Body of pancreas (tissue), 4 donors: ENCODE measurements around the gene LRCH4.

Experiments
- POLR2A ChIP-seq, 3 donors: fragments of 450-650 bp; IDR thresholded peaks; one replicate each; pipeline ENCODE4 v1.6.1; 2016; ENCODE audit warnings: antibody characterized with exemption in 3 of 3, mild to moderate bottlenecking in 2 of 3
- TF ChIP-seq, protein P1 (sequence below), 7 experiments: fragments of 450-650 bp in 4 of 7; fragments of 200-600 bp in 3 of 7; sonication (generic) in 3 of 7; IDR thresholded peaks; one replicate each; pipeline ENCODE4 v1.5.1; 2016 to 2019; ENCODE audit warnings: antibody characterized with exemption in 7 of 7

DNA sequence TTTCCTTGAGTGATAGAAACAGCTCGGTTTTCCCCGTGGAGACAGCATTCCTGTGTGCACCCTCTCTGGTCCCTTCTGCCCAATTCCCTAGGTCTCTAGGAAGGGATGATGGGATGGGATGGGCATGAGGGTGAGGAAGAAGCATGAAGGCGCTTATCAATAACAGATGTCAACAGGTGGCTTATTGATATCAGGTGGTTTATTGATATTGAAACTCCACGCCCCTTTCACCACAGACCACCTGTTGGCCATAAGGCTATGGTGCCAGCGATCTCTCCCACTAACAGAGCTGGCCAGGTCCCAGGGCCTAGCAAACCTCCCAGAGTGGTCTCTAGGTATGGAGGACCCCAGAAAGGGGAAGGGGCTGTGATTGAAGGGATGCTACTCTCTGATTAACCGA, 34.3 kb upstream of the LRCH4 start:
- TF ChIP-seq, protein P1, sequence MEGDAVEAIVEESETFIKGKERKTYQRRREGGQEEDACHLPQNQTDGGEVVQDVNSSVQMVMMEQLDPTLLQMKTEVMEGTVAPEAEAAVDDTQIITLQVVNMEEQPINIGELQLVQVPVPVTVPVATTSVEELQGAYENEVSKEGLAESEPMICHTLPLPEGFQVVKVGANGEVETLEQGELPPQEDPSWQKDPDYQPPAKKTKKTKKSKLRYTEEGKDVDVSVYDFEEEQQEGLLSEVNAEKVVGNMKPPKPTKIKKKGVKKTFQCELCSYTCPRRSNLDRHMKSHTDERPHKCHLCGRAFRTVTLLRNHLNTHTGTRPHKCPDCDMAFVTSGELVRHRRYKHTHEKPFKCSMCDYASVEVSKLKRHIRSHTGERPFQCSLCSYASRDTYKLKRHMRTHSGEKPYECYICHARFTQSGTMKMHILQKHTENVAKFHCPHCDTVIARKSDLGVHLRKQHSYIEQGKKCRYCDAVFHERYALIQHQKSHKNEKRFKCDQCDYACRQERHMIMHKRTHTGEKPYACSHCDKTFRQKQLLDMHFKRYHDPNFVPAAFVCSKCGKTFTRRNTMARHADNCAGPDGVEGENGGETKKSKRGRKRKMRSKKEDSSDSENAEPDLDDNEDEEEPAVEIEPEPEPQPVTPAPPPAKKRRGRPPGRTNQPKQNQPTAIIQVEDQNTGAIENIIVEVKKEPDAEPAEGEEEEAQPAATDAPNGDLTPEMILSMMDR (IDR thresholded peaks at IDR 0.05): no peak
- no peak for TF ChIP-seq POLR2A (IDR thresholded peaks at IDR 0.05)
